Tibial nerve (tissue), 4 donors: ENCODE measurements around the gene ATP2B3.

Experiments used
- EP300 ChIP-seq, 2 donors: sonication (generic); formaldehyde crosslinking; IDR thresholded peaks; one replicate each; pipeline ENCODE4 v1.6.1; 2017; ENCODE audit warnings: antibody characterized with exemption in 2 of 2, mild to moderate bottlenecking in 1 of 2
- POLR2A ChIP-seq, 2 donors: fragments of 450-650 bp; IDR thresholded peaks; one replicate each; pipeline ENCODE4 v1.6.1; 2017; ENCODE audit warnings: antibody characterized with exemption in 2 of 2, mild to moderate bottlenecking in 2 of 2, moderate library complexity in 2 of 2
- TF ChIP-seq, protein P1 (sequence below), 5 experiments: fragments of 200-600 bp in 3 of 5; fragments of 450-650 bp in 2 of 5; sonication (generic) in 3 of 5; IDR thresholded peaks; one replicate each; pipeline ENCODE4 v1.5.1; 2016 to 2019; ENCODE audit warnings: antibody characterized with exemption in 5 of 5, mild to moderate bottlenecking in 3 of 5, moderate library complexity in 2 of 5

DNA sequence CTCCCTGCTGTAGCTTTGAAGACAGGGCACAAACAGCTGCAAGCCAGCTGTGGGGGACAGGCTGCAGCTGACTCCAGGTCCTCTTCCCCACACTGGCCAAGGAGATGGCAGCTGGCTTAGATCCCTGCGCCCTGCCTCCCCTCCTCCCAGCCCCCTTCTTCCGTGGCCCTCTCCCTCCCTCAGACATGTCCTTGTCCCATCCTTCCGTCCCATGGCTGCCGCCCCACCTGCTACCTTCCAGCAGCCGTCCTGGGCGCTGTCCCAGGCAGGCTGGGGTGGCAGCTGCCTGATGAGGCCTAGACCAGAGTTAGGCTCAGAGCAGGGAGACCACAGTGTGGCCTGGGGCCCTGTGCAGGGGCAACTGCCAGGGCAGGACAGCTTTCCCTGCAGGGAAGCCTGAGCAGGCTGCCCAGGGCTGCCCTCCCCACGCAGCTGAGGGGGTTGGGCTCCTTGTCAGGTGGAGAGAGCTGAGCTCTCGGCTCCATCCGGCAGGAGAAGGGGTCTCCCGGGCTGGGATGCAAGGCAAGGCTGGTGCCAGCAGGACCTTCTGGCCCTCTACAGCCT lies 26.0 kb upstream of the ATP2B3 start:
- TF ChIP-seq, protein P1, sequence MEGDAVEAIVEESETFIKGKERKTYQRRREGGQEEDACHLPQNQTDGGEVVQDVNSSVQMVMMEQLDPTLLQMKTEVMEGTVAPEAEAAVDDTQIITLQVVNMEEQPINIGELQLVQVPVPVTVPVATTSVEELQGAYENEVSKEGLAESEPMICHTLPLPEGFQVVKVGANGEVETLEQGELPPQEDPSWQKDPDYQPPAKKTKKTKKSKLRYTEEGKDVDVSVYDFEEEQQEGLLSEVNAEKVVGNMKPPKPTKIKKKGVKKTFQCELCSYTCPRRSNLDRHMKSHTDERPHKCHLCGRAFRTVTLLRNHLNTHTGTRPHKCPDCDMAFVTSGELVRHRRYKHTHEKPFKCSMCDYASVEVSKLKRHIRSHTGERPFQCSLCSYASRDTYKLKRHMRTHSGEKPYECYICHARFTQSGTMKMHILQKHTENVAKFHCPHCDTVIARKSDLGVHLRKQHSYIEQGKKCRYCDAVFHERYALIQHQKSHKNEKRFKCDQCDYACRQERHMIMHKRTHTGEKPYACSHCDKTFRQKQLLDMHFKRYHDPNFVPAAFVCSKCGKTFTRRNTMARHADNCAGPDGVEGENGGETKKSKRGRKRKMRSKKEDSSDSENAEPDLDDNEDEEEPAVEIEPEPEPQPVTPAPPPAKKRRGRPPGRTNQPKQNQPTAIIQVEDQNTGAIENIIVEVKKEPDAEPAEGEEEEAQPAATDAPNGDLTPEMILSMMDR (IDR thresholded peaks at IDR 0.05): no peak
- TF ChIP-seq EP300 (IDR thresholded peaks at IDR 0.05) (no peak), POLR2A (IDR thresholded peaks at IDR 0.05) (no peak)
